ENCODE data around the gene SLC17A4.

DNA sequence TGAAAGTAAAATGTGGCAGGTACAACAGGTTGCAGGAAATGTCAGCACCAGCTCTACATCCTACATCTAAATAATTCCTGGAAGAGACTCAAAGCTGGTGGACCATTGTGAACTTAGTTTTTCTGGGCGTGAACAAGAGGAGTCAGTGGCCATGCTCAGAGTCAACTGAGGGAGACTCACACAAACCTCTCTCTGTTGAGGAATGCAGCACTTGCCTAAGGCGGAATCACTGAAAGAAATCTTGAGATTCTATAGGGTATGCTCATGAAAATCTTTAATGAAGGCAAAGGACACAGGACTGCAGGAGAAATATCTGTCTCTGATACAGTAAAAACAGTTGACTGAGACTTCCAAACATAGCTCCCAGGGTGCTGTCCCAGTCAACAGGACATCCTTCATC is 22.5 kb downstream of the SLC17A4 start:
- TF ChIP-seq, protein P1, sequence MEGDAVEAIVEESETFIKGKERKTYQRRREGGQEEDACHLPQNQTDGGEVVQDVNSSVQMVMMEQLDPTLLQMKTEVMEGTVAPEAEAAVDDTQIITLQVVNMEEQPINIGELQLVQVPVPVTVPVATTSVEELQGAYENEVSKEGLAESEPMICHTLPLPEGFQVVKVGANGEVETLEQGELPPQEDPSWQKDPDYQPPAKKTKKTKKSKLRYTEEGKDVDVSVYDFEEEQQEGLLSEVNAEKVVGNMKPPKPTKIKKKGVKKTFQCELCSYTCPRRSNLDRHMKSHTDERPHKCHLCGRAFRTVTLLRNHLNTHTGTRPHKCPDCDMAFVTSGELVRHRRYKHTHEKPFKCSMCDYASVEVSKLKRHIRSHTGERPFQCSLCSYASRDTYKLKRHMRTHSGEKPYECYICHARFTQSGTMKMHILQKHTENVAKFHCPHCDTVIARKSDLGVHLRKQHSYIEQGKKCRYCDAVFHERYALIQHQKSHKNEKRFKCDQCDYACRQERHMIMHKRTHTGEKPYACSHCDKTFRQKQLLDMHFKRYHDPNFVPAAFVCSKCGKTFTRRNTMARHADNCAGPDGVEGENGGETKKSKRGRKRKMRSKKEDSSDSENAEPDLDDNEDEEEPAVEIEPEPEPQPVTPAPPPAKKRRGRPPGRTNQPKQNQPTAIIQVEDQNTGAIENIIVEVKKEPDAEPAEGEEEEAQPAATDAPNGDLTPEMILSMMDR (IDR thresholded peaks at IDR 0.05; ENCODE audit: poor library complexity) = no peak
- TF ChIP-seq EZH2 (IDR thresholded peaks at IDR 0.05; ENCODE audit: borderline replicate concordance) = no peak

Measured in hepatocyte (in vitro differentiated cells).